ENCODE data around the gene DYNLL1.
"Not testable (repeated sequence)": the region's sequence is repeated elsewhere in the genome, so short reads cannot be mapped to it uniquely, and the experiment has no call there.

Gene DYNLL1

DNA sequence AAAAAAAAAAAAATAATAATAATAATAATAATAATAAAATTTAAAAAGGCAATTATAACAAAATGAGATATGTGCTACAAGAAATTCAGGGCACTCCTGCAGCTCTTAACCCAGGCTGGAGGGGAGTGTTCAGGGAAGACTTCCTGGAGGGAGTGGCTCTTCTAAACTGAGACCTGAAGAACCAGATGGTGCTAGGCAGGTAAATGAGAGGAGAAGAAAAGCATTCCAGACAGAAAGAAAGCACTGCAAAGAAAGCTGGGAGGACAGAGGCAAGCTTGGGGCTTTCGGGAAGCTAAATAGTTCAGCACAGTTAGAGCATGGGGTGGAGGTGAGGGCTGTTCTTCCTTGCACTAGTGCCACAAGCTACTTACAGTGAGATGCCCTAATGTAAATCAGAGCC, 16.5 kb upstream of the DYNLL1 start:
- no peak for DNase-seq (ENCODE audit: low read depth)
- no peak overlapping the region for H3K4me3 ChIP-seq (ENCODE audit: low read depth, low read length)
- no peak for TF ChIP-seq MYC (IDR thresholded peaks at IDR 0.05; ENCODE audit: low read depth, low read length)
- TF ChIP-seq, protein P1, sequence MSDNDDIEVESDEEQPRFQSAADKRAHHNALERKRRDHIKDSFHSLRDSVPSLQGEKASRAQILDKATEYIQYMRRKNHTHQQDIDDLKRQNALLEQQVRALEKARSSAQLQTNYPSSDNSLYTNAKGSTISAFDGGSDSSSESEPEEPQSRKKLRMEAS (IDR thresholded peaks at IDR 0.05; ENCODE audit: low read depth, low read length) = no peak
- no peak for TF ChIP-seq POLR2A (IDR thresholded peaks at IDR 0.05; ENCODE audit: extremely low read depth, insufficient read length)
- TF ChIP-seq, protein P2, sequence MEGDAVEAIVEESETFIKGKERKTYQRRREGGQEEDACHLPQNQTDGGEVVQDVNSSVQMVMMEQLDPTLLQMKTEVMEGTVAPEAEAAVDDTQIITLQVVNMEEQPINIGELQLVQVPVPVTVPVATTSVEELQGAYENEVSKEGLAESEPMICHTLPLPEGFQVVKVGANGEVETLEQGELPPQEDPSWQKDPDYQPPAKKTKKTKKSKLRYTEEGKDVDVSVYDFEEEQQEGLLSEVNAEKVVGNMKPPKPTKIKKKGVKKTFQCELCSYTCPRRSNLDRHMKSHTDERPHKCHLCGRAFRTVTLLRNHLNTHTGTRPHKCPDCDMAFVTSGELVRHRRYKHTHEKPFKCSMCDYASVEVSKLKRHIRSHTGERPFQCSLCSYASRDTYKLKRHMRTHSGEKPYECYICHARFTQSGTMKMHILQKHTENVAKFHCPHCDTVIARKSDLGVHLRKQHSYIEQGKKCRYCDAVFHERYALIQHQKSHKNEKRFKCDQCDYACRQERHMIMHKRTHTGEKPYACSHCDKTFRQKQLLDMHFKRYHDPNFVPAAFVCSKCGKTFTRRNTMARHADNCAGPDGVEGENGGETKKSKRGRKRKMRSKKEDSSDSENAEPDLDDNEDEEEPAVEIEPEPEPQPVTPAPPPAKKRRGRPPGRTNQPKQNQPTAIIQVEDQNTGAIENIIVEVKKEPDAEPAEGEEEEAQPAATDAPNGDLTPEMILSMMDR (IDR thresholded peaks at IDR 0.05; ENCODE audit: low read depth, low read length) = no peak

DNA sequence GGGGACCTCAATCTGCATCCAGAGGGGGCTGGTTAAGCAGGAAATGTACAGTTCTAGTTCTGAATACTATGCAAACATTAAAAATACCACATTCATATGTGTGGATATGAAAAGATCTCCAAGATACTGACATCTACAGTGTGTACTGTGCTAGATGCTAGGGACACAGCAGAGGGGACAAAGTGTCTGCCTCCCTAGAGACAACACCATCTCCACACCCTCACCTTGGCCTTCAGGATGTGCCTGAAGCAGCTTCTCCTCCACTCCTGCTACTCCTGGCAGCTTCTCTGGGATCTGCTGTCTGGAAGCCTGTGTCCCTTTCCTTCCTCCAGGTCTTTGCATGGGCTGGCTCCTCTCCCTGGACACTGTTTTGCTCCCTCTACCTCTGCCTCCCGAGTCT, 15.7 kb upstream of the DYNLL1 start:
- no peak for DNase-seq (ENCODE audit: low read depth)
- TF ChIP-seq, protein P2 (IDR thresholded peaks at IDR 0.05; ENCODE audit: low read depth, low read length) = no peak
- TF ChIP-seq, protein P1 (IDR thresholded peaks at IDR 0.05; ENCODE audit: low read depth, low read length) = no peak
- TF ChIP-seq MYC (IDR thresholded peaks at IDR 0.05; ENCODE audit: low read depth, low read length) (no peak), POLR2A (IDR thresholded peaks at IDR 0.05; ENCODE audit: extremely low read depth, insufficient read length) (no peak)
- H3K4me3 ChIP-seq (ENCODE audit: low read depth, low read length) = no peak overlapping the region

DNA sequence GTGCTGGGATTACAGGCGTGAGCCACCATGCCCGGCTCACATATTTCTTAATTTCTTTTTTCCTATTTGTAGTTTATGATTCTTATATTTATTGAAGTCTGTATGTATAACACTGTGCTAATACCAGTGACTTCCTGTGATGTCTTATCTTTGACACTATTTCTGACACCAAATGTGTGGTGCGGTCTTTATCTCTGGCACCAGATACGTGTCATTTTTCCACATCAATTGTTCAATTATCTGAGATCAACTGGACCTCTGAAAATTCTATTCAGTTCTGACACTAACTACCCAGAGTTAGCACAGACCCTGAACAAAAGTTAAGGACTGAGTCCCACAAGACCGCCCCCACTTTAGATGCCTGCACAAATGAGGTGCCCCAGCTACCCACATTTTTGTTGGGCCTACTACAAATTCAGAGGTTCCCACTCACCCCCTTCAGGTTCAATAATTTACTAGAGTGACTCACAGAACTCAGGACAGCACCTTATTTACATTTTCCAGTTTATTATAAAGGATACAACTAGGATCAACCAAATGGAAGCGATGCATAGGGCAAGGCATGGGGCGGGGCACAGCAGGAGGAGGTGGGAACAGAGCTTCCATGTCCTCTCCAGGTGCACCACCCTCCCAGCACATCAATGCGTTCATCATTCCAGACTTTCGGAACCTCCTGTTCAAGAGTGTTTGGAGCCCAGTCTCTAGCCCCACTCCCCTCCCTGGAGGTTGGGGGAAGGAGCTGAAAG, 14.7 kb upstream of the DYNLL1 start:
- no peak overlapping the region for H3K4me3 ChIP-seq (ENCODE audit: low read depth, low read length)
- TF ChIP-seq POLR2A (IDR thresholded peaks at IDR 0.05; ENCODE audit: extremely low read depth, insufficient read length) (no peak), MYC (IDR thresholded peaks at IDR 0.05; ENCODE audit: low read depth, low read length) (no peak)
- TF ChIP-seq, protein P2 (IDR thresholded peaks at IDR 0.05; ENCODE audit: low read depth, low read length) = no peak
- TF ChIP-seq, protein P1 (IDR thresholded peaks at IDR 0.05; ENCODE audit: low read depth, low read length) = no peak
- DNase-seq (ENCODE audit: low read depth) = no peak

DNA sequence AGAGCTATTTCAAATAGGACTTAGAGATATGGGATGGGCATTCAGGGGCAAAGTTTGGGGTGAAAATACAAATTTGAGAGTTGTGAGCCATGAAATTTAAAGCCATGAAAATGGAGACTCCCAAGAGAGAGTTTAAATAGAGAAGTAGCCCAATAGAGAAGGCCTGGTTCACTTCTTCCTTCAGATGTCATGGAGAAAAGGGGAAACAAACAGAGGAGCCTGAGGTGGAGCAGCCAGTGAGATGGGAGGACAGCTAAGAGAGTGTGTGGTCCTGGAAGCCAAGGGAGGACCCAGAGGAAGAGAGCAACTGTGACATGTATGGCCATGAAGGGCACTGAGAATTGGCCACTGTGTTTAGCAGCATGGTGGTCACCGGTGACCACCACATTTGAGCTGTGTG, 12.3 kb upstream of the DYNLL1 start:
- no peak overlapping the region for H3K4me3 ChIP-seq (ENCODE audit: low read depth, low read length)
- TF ChIP-seq, protein P2 (IDR thresholded peaks at IDR 0.05; ENCODE audit: low read depth, low read length) = no peak
- TF ChIP-seq MYC (IDR thresholded peaks at IDR 0.05; ENCODE audit: low read depth, low read length) = no peak
- TF ChIP-seq POLR2A (IDR thresholded peaks at IDR 0.05; ENCODE audit: extremely low read depth, insufficient read length) = no peak
- TF ChIP-seq, protein P1 (IDR thresholded peaks at IDR 0.05; ENCODE audit: low read depth, low read length) = no peak
- DNase-seq (ENCODE audit: low read depth) = peak; percentile 57

DNA sequence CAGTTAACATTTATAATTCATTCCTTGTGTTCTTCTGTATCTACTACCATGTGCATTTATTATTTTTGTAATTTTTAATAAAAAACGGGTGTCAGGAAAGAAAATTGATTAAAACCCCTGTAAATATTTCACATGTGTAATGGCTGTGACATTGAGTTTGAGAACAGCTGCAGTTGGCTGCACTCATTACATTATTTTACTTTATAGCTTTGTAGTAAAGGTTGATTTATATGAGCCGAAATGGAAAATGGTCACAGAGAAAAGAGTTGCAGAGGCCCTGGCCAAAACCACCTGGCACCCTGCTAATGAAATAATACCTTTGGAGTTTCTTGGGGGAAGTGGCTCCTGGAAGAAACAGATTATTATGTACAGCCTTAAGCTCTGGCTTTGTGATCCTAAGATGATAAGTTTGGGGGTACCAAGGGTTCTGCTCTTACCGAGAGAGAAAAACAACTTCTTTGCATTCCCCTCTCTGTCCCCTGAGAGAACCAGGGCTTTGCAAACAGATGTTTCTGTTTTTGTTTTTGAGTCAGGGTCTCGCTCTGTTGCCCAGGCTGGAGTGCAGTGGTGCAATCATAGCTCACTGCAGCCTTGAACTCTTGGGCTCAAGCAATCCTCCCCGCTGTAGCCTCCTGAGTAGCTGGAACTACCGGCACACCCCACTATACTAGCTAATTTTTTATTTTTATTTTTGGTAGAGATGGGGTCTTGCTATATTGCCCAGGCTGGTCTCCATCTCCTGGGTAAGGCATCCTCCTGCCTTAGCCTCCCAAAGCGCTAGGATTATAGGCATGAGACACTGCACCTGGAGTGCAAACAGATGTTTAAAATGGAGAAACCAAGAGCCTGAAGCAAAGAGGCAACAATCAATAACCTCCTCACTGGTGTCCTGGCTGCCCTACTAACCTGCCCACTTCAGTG, 9.7 kb upstream of the DYNLL1 start:
- no peak for DNase-seq (ENCODE audit: low read depth)
- H3K4me3 ChIP-seq (ENCODE audit: low read depth, low read length) = no peak overlapping the region
- TF ChIP-seq MYC (IDR thresholded peaks at IDR 0.05; ENCODE audit: low read depth, low read length) = no peak
- TF ChIP-seq, protein P1 (IDR thresholded peaks at IDR 0.05; ENCODE audit: low read depth, low read length) = no peak

DNA sequence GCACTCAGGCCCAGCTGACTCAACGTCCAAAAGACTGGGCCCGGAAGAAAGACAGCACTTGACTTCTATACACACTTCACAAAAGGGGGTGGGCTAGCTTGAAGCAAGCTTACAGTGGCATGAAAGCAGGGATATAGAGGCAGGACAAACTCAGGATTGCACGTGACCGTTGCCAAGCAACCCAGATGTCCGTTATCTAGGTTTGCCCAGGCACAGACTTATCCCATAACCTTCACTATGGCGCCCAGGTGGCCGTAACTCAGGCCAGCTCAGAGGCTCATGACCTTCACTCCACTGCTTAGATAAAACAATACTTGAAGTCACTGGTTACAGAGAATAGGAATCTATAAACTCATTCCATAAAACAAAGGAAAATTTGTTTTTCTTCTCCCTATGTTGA, 8.4 kb upstream of the DYNLL1 start:
- not testable (repeated sequence) for DNase-seq (ENCODE audit: low read depth)

More for the DNA sequence above, 8.4 kb upstream of the DYNLL1 start:
- H3K4me3 ChIP-seq (ENCODE audit: low read depth, low read length) = not testable (repeated sequence)
